NCI-H1694 (cell line): ENCODE results near the gene ESYT1.
A peak's percentile ranks its signal among the peaks of the same experiment; 100 is the strongest.
"Not testable (repeated sequence)": the region's sequence is repeated elsewhere in the genome, so short reads cannot be mapped to it uniquely, and the experiment has no call there.

Source experiments
- DNase-seq: peaks from one replicate; lab custom pipeline; 2025; lab: John Stamatoyannopoulos, UW

Gene ESYT1

GRCh38 chr12:56155256-56155845 lies 27.3 kb downstream of the ESYT1 start:
- no peak for DNase-seq

GRCh38 chr12:56156464-56157200 lies 28.6 kb downstream of the ESYT1 start:
- DNase-seq, result not testable (repeated sequence)

GRCh38 chr12:56157201-56158028 lies 29.3 kb downstream of the ESYT1 start:
- DNase-seq, result peak; percentile 52

GRCh38 chr12:56158029-56158925 lies 30.2 kb downstream of the ESYT1 start, which contains the start of gene MYL6:
MYL6 (plus strand) TSS chr12:56158359; CDS start chr12:56158402, 43 bp downstream.
- peak; percentile 98 for DNase-seq

- DNase-seq, result no peak
Measured at GRCh38 chr12:56158926-56159461, 30.9 kb downstream of the ESYT1 start.

- DNase-seq, result no peak
Measured at GRCh38 chr12:56159482-56160192, 31.6 kb downstream of the ESYT1 start.

- DNase-seq, result no peak
Measured at GRCh38 chr12:56160193-56160763, 32.2 kb downstream of the ESYT1 start.

- DNase-seq, result no peak
Measured at GRCh38 chr12:56160894-56161689, 33.0 kb downstream of the ESYT1 start.

GRCh38 chr12:56161690-56162351 lies 33.8 kb downstream of the ESYT1 start:
- DNase-seq, result no peak

GRCh38 chr12:56162468-56163290 lies 34.6 kb downstream of the ESYT1 start:
- no peak for DNase-seq

GRCh38 chr12:56163533-56164344 lies 35.7 kb downstream of the ESYT1 start:
- no peak for DNase-seq

- no peak for DNase-seq
Measured at GRCh38 chr12:56164345-56164729, 36.3 kb downstream of the ESYT1 start.

- no peak for DNase-seq
Measured at GRCh38 chr12:56165369-56165768, 37.3 kb downstream of the ESYT1 start.

- no peak for DNase-seq
Measured at GRCh38 chr12:56169229-56169759, 41.2 kb downstream of the ESYT1 start.

GRCh38 chr12:56172839-56173238 lies 44.8 kb downstream of the ESYT1 start:
- DNase-seq, result no peak

GRCh38 chr12:56178347-56178746 lies 50.3 kb downstream of the ESYT1 start:
- DNase-seq, result no peak

- no peak for DNase-seq
Measured at GRCh38 chr12:56186957-56187356, 58.9 kb downstream of the ESYT1 start.
